ENCODE measurements around the gene DOCK9.

DOCK9 gene

DNA sequence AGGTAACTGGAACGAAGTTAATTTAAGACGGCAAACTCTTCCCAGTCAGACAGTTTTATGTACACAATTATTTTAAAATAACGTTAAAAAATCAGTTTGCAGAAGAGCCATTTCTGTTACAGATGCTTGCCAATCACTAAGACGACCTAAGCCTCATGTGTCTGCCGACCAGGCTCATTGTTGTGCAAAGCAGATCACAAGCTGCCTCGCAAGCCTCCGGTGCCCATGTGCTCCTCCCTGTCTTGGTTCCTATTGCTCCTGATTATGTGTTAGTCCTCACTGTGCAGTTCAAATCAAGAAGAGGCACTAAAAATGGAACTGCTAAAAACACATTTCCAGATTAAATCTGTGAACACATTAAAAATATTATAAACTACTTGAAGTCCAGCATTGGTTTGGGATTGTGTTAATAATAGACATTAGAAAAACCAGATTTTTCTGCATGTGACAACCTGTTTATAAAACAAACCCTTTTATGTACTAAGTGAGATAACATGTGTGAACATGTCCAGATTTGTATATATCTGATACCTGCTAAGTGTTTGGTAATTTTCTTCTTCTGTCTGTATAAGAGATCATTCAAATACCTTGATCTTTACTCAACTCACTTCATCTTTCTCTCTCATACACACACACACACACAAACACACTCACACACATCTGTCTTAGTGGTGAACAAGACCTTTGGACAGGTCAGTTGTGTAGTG lies 143.5 kb downstream of the DOCK9 start:
- TF ChIP-seq PAX5 (IDR thresholded peaks at IDR 0.05; ENCODE audit: insufficient read depth, low read length, severe bottlenecking) (no peak), POLR2A (IDR thresholded peaks at IDR 0.05; ENCODE audit: low read depth, low read length) (no peak), POLR2AphosphoS5 (IDR thresholded peaks at IDR 0.05; ENCODE audit: low read depth, low read length) (no peak), SPI1 (IDR thresholded peaks at IDR 0.05; ENCODE audit: low read depth, low read length) (no peak)
- DNase-seq (ENCODE audit: insufficient read length, low spot score) (no peak), FAIRE-seq (no peak)

DNA sequence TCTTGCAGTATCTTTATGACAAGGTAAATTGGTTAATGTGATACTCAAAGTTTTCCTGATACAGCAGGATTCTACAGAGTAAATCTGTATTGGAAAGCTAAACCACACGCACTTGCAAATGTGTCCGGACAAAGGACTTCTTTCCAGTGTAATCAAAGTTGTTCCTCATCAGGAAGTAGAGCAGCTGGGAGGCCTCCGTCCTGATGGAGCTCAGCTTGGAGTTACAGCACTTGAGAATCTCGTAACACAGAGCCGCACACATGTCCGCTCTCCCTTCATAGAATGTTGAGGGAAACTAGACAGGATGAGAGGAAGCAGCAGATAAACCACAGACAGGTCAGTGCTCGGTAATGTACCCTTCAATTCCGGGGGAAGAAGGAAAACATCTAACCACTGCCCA lies 146.6 kb downstream of the DOCK9 start:
- DNase-seq (ENCODE audit: insufficient read length, low spot score) = no peak
- no peak for TF ChIP-seq TAF1 (IDR thresholded peaks at IDR 0.05; ENCODE audit: low read depth, low read length)
- no peak for TF ChIP-seq PAX5 (IDR thresholded peaks at IDR 0.05; ENCODE audit: insufficient read depth, low read length, severe bottlenecking)
- TF ChIP-seq POU2F2 (IDR thresholded peaks at IDR 0.05; ENCODE audit: low read depth, low read length) = no peak
- TF ChIP-seq POLR2A (IDR thresholded peaks at IDR 0.05; ENCODE audit: low read depth, low read length) = no peak
- no peak for TF ChIP-seq SPI1 (IDR thresholded peaks at IDR 0.05; ENCODE audit: low read depth, low read length)
- no peak for TF ChIP-seq POLR2AphosphoS5 (IDR thresholded peaks at IDR 0.05; ENCODE audit: low read depth, low read length)
- FAIRE-seq = no peak

DNA sequence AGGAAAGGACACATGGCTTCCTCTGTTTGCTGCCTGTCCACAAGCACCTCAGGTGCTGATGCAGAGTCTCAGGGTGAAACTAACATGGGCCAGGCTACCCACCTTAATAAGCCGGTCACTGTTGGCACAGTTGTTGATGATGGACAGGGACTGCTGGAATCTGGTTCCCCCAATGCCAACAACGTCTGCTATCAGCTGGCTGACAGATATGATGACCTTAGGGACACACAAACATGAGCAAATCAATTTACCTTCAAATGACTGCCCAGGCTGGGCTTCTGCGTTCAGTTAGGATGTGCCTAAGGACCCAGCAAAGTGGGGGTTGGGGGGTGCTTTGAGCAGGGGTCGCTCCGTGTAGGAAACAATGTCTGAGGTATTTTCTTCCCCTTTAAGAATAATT lies 148.3 kb downstream of the DOCK9 start:
- no peak for DNase-seq (ENCODE audit: insufficient read length, low spot score)
- no peak for TF ChIP-seq PAX5 (IDR thresholded peaks at IDR 0.05; ENCODE audit: insufficient read depth, low read length, severe bottlenecking)
- no peak for TF ChIP-seq SPI1 (IDR thresholded peaks at IDR 0.05; ENCODE audit: low read depth, low read length)
- no peak for TF ChIP-seq POU2F2 (IDR thresholded peaks at IDR 0.05; ENCODE audit: low read depth, low read length)
- no peak for TF ChIP-seq TAF1 (IDR thresholded peaks at IDR 0.05; ENCODE audit: low read depth, low read length)
- no peak for TF ChIP-seq POLR2AphosphoS5 (IDR thresholded peaks at IDR 0.05; ENCODE audit: low read depth, low read length)
- no peak for TF ChIP-seq POLR2A (IDR thresholded peaks at IDR 0.05; ENCODE audit: low read depth, low read length)
- no peak for FAIRE-seq

DNA sequence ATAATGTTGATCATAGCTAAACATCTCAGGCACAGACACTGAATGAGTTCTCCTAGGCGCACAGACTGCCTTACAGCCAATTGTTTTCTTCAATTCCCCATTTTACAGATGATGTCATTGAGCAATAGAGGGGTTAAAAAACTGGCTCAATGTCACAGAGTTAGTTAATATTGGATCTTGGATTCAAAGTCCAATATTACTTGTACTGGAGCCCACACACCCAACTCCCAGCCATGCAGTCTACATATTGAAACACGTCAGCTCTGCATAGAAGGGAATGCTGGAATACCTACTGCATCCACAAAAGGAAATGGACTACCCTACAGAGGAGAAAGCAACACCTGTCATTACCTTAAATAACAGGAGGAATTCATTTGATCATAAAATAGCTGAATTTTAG lies 149.2 kb downstream of the DOCK9 start:
- no peak for TF ChIP-seq POLR2AphosphoS5 (IDR thresholded peaks at IDR 0.05; ENCODE audit: low read depth, low read length)
- TF ChIP-seq POU2F2 (IDR thresholded peaks at IDR 0.05; ENCODE audit: low read depth, low read length) = no peak
- TF ChIP-seq POLR2A (IDR thresholded peaks at IDR 0.05; ENCODE audit: low read depth, low read length) = no peak
- DNase-seq (ENCODE audit: insufficient read length, low spot score) = no peak
- no peak for FAIRE-seq

DNA sequence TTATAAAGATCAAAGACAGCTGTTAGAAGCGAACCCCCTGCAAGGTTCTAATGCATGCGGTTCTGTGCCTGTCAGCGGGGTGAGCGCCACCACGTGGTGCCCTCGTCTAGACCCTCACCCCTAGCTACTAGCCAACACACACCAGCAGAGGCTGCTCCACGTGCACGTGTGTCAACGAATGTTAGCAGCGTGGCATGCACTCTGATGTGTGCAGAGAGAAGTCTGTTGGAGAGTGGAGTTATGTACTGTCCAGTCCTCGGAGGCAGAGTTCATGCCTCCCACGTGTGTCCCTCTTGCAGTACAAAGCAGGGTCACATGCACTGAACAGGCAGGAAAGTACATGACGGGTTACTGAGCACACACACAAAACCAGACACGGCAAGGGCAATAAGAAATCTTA lies 150.4 kb downstream of the DOCK9 start:
- no peak for FAIRE-seq
- no peak for DNase-seq (ENCODE audit: insufficient read length, low spot score)
- TF ChIP-seq PAX5 (IDR thresholded peaks at IDR 0.05; ENCODE audit: insufficient read depth, low read length, severe bottlenecking) (no peak), TAF1 (IDR thresholded peaks at IDR 0.05; ENCODE audit: low read depth, low read length) (no peak), POLR2AphosphoS5 (IDR thresholded peaks at IDR 0.05; ENCODE audit: low read depth, low read length) (no peak), POU2F2 (IDR thresholded peaks at IDR 0.05; ENCODE audit: low read depth, low read length) (no peak), SPI1 (IDR thresholded peaks at IDR 0.05; ENCODE audit: low read depth, low read length) (no peak), POLR2A (IDR thresholded peaks at IDR 0.05; ENCODE audit: low read depth, low read length) (no peak)

DNA sequence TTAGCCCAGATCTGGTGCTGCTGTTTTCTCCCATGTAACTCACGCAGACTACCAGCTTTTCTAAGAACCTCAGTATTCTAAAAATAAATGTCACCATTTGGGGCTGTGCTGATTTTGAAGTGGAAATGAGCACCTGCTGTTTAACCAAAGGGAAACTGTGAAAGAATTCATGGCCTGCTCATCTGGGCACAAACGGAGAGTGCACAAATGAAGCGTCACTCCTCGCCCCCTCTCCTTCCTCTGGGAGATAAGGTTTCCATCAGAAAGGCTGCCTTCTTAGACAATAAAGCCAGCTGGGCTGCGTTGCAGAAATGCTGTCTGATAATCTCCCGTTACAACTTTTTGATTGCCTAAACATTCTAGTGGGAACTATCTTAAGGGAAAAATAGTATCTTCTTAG lies 151.7 kb downstream of the DOCK9 start:
- FAIRE-seq = peak; percentile 64
- no peak for DNase-seq (ENCODE audit: insufficient read length, low spot score)
- no peak for TF ChIP-seq POLR2A (IDR thresholded peaks at IDR 0.05; ENCODE audit: low read depth, low read length)
- TF ChIP-seq POLR2AphosphoS5 (IDR thresholded peaks at IDR 0.05; ENCODE audit: low read depth, low read length) = no peak
- no peak for TF ChIP-seq PAX5 (IDR thresholded peaks at IDR 0.05; ENCODE audit: insufficient read depth, low read length, severe bottlenecking)
- no peak for TF ChIP-seq POU2F2 (IDR thresholded peaks at IDR 0.05; ENCODE audit: low read depth, low read length)
- TF ChIP-seq TAF1 (IDR thresholded peaks at IDR 0.05; ENCODE audit: low read depth, low read length) = no peak
- no peak for TF ChIP-seq SPI1 (IDR thresholded peaks at IDR 0.05; ENCODE audit: low read depth, low read length)

DNA sequence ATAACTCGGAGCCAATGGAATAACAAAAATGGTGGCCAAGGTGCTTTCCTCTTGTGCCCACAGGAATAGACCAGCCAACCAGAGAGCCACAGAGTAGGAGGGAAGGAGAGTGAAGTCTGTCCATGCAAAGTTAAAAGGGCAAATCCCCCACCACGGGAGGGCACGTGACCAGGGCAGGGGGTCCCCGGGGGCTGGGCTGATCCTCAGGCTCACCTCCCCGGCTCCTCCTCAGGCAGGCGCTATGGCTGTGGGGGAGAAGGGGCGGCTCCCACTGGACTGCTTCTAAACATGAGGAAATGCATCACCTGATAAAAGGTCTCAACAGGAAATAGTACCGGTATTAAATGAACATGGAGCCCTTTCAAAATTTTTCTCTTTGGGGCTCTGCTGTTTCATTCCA lies 152.2 kb downstream of the DOCK9 start:
- FAIRE-seq (peak; percentile 28), DNase-seq (ENCODE audit: insufficient read length, low spot score) (no peak)
- TF ChIP-seq POLR2AphosphoS5 (IDR thresholded peaks at IDR 0.05; ENCODE audit: low read depth, low read length) (no peak), SPI1 (IDR thresholded peaks at IDR 0.05; ENCODE audit: low read depth, low read length) (no peak), POLR2A (IDR thresholded peaks at IDR 0.05; ENCODE audit: low read depth, low read length) (no peak)

DNA sequence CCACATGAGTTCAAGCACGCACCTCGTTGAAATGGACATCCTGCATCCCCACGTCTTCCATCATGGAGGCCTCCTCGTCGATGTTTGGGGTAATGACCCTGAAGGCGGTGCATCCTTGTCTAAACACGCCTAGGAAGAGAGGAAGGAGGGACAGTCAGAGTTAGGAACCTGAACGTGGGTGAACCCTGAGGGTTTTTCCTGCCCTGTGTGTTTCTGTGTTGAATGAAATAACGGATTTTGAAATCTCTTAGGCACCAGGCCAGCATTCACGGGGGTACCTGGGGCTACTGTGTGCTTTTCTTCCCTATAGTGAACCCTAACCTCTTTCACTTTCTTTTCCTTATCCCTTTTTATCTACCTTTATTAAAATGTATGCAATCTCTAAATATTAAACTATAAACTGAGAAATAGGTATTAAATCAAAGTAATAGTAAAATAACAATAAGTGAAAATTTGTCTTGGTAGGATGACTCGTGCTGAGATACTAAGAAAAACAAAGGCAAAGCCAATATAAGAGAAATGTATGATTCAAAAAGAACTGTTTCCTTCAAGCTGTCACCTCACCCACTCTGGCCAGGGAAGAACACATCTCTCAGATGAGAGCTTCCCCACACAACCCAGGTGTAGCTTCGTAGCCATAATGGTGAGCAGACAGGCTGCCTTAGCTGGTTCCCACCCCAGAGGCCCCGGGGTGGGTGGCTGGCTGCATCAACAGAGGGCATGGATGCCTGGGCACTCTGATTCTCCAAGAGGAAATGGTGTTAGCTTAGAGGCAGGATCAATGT lies 153.3 kb downstream of the DOCK9 start:
- DNase-seq (ENCODE audit: insufficient read length, low spot score) (no peak), FAIRE-seq (no peak)
- TF ChIP-seq POU2F2 (IDR thresholded peaks at IDR 0.05; ENCODE audit: low read depth, low read length) = no peak
- no peak for TF ChIP-seq POLR2A (IDR thresholded peaks at IDR 0.05; ENCODE audit: low read depth, low read length)
- TF ChIP-seq SPI1 (IDR thresholded peaks at IDR 0.05; ENCODE audit: low read depth, low read length) = no peak

DNA sequence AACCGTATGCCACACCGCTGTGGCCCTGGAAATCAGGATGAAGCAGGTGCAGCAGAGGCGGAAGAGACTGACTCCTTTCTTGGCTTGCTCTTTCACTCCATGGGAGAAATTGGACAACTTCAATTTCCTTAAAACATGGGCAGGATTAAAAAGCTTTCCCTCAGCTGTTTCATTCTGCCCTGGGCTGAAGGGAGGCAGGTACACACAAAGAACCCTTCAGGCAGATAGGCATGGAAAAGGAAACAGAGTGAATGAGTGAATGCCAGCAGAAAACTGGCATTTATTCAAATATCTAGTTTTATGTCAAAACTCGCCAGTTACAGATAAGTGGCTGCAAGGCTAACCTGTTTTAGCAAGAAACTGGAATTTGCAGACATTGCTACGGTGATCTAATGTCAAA lies 154.4 kb downstream of the DOCK9 start:
- TF ChIP-seq POU2F2 (IDR thresholded peaks at IDR 0.05; ENCODE audit: low read depth, low read length) (no peak), TAF1 (IDR thresholded peaks at IDR 0.05; ENCODE audit: low read depth, low read length) (no peak), PAX5 (IDR thresholded peaks at IDR 0.05; ENCODE audit: insufficient read depth, low read length, severe bottlenecking) (no peak), POLR2A (IDR thresholded peaks at IDR 0.05; ENCODE audit: low read depth, low read length) (no peak), POLR2AphosphoS5 (IDR thresholded peaks at IDR 0.05; ENCODE audit: low read depth, low read length) (no peak), SPI1 (IDR thresholded peaks at IDR 0.05; ENCODE audit: low read depth, low read length) (no peak)
- DNase-seq (ENCODE audit: insufficient read length, low spot score) (no peak), FAIRE-seq (no peak)

DNA sequence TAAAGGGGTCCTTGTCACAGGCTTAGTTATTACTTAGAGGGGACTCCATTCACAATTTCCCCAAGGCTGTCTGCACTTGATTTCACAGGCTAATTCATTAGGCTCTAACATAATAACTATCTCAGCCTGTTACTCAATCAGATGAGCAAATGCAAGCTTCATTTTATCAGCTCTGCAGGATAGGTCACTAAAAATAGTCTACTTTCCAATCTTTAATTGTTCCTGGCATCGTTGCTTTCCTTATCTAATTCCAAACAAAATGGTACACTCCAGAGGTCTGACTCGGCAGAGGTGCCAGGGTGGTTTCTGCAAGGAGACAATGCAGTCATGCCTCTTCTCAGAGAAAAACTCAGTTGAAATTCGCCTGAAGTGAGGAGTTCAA lies 155.6 kb downstream of the DOCK9 start:
- TF ChIP-seq SPI1 (IDR thresholded peaks at IDR 0.05; ENCODE audit: low read depth, low read length) = no peak
- no peak for TF ChIP-seq POLR2AphosphoS5 (IDR thresholded peaks at IDR 0.05; ENCODE audit: low read depth, low read length)
- TF ChIP-seq POU2F2 (IDR thresholded peaks at IDR 0.05; ENCODE audit: low read depth, low read length) = no peak
- no peak for TF ChIP-seq TAF1 (IDR thresholded peaks at IDR 0.05; ENCODE audit: low read depth, low read length)
- no peak for TF ChIP-seq POLR2A (IDR thresholded peaks at IDR 0.05; ENCODE audit: low read depth, low read length)
- TF ChIP-seq PAX5 (IDR thresholded peaks at IDR 0.05; ENCODE audit: insufficient read depth, low read length, severe bottlenecking) = no peak
- FAIRE-seq (no peak), DNase-seq (ENCODE audit: insufficient read length, low spot score) (no peak)
